ENCODE measurements around the gene BCL2. TPM values are rescaled to one million over a fixed set of nuclear protein-coding genes. Genes with fewer than 3 reads are reported as not detected.

BCL2 gene
- total RNA-seq, 4 donors from 2014 or later = 10.7 to 37.3 (median 24.2) TPM

DNA sequence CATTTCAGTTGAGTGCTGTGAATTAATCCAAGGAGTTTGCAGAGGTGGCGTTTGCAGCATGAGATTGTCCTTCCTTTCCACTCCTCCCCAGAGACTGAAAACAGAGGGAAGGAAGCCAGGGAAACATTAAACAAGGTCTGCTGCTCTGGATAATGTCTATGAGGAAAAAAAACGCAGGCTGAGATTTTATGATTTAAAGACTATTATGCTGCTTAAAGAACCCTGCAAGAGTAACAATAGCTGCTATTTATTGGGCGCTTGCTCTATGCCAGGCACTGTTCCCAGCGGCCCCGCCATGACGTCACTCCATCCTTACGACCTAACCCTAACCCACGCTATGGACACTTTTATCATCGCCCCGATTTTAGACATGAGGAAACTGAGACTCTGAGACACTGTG lies 222.4 kb downstream of the BCL2 start:
- Histone ChIP-seq H3K4me3 (no peak overlapping the region), H3K27ac (no peak overlapping the region), H3K9me3 (no peaks in the 10 kb centered on the region), H3K4me1 (no peaks in the 10 kb centered on the region), H3K36me3 (no peaks in the 10 kb centered on the region), H3K27me3 (no peaks in the 10 kb centered on the region)
- DNase-seq (ENCODE audit: low spot score in 2 of 2) = no peak
- WGBS = 55% methylated on average over 10 of the region's 10 CpGs
- TF ChIP-seq POLR2A (IDR thresholded peaks at IDR 0.05) = no peak
- TF ChIP-seq CTCF (IDR thresholded peaks at IDR 0.05) = no peak
- TF ChIP-seq POLR2AphosphoS5 (IDR thresholded peaks at IDR 0.05) = no peak
- TF ChIP-seq EP300 (IDR thresholded peaks at IDR 0.05) = no peak

GRCh38 chr18:63096327-63096874 lies 223.2 kb downstream of the BCL2 start:
- Histone ChIP-seq H3K4me3 (no peak overlapping the region), H3K27ac (no peak overlapping the region), H3K27me3 (no peaks in the 10 kb centered on the region), H3K9me3 (no peaks in the 10 kb centered on the region), H3K4me1 (no peaks in the 10 kb centered on the region), H3K36me3 (no peaks in the 10 kb centered on the region)
- TF ChIP-seq POLR2A (IDR thresholded peaks at IDR 0.05) (no peak), EP300 (IDR thresholded peaks at IDR 0.05) (no peak), POLR2AphosphoS5 (IDR thresholded peaks at IDR 0.05) (no peak), CTCF (IDR thresholded peaks at IDR 0.05) (no peak)
- WGBS = 73% methylated on average over 2 of the region's 2 CpGs
- no peak for DNase-seq (ENCODE audit: low spot score in 2 of 2)

DNA sequence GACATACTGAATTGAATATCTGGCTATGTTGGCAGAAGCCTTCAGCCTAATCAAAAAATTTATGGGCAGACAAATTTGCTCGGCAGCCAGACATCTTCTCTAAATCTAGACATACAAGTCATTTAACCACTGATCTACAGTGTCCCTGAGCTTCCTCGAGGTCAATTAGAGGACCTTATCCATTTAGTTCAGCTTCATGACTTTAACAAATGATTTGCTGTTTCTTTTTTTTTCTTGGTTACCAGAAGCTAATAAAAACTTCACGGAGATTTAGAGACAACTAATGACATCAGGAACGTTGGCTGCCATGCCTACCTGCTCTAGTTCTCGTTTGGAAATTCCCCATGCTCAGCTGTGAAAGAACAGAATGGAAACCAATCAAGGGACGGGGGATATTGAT lies 223.8 kb downstream of the BCL2 start:
- H3K9me3 ChIP-seq = no peaks in the 10 kb centered on the region
- no peaks in the 10 kb centered on the region for H3K27me3 ChIP-seq
- no peaks in the 10 kb centered on the region for H3K4me1 ChIP-seq
- no peak overlapping the region for H3K4me3 ChIP-seq
- no peak for DNase-seq (ENCODE audit: low spot score in 2 of 2)
- no peak overlapping the region for H3K27ac ChIP-seq
- WGBS = 25% methylated on average over 6 of the region's 6 CpGs
- H3K36me3 ChIP-seq = no peaks in the 10 kb centered on the region
- TF ChIP-seq POLR2AphosphoS5 (IDR thresholded peaks at IDR 0.05) (no peak), CTCF (IDR thresholded peaks at IDR 0.05) (no peak), EP300 (IDR thresholded peaks at IDR 0.05) (no peak), POLR2A (IDR thresholded peaks at IDR 0.05) (no peak)

DNA sequence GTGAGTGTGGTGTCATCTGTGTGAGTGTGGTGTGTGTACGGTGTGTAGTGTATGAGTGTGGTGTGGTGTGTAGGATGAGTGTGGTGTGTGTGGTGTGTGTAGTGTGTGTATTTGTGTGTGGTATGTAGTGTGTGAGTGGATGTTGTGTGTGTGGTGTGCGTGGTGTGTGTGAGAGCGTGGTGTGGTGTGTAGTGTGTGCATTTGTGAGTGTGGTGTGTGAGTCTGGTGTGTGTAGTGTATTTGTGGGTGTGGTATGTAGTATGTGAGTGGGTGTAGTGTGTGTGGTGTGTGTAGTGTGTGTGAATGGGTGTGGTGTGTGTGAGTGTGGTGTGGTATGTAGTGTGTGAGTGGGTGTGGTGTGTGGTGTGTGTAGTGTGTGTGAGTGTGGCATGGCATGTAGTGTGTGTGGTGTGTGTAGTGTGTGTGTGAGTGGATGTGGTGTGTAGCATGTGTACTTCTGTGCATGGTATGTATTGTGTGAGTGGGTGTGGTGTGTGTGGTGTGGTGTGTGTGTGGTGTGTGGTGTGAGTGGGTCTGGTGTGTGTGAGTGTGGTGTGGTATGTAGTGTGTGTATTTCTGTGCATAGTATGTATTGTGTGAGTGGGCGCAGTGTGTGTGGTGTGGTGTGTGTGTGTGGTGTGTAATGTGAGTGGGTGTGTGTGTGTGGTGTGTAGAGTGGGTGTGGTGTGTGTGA lies 227.8 kb downstream of the BCL2 start:
- 98% methylated on average over 4 of the region's 4 CpGs for WGBS
- H3K36me3 ChIP-seq = no peaks in the 10 kb centered on the region
- peaks cover 9% of the 10 kb centered on the region for H3K4me1 ChIP-seq
- H3K4me3 ChIP-seq = no peak overlapping the region
- TF ChIP-seq CTCF (IDR thresholded peaks at IDR 0.05) (no peak), POLR2AphosphoS5 (IDR thresholded peaks at IDR 0.05) (no peak), POLR2A (IDR thresholded peaks at IDR 0.05) (no peak), EP300 (IDR thresholded peaks at IDR 0.05) (no peak)
- no peak overlapping the region for H3K27ac ChIP-seq
- no peak for DNase-seq (ENCODE audit: low spot score in 2 of 2)
- H3K27me3 ChIP-seq = no peaks in the 10 kb centered on the region
- no peaks in the 10 kb centered on the region for H3K9me3 ChIP-seq

GRCh38 chr18:63090334-63090733 lies 229.2 kb downstream of the BCL2 start:
- no peaks in the 10 kb centered on the region for H3K27me3 ChIP-seq
- WGBS = 51% methylated on average over 11 of the region's 12 CpGs
- no peaks in the 10 kb centered on the region for H3K36me3 ChIP-seq
- H3K9me3 ChIP-seq = no peaks in the 10 kb centered on the region
- TF ChIP-seq EP300 (IDR thresholded peaks at IDR 0.05) (no peak), POLR2A (IDR thresholded peaks at IDR 0.05) (no peak), POLR2AphosphoS5 (IDR thresholded peaks at IDR 0.05) (no peak), CTCF (IDR thresholded peaks at IDR 0.05) (no peak)
- no peak overlapping the region for H3K27ac ChIP-seq
- DNase-seq (ENCODE audit: low spot score in 2 of 2) = no peak
- no peak overlapping the region for H3K4me3 ChIP-seq
- peaks cover 9% of the 10 kb centered on the region for H3K4me1 ChIP-seq
